WERI-Rb-1 (cell line): ENCODE measurements around the gene IDH1.

Experiments
- DNase-seq: peaks from one replicate; pipeline ENCODE4 v3.0.0-alpha.2; 2020
- H3K27ac ChIP-seq: fragments of 250-450 bp; sonication (Bioruptor Pico); 2 replicates; pipeline ENCODE4 v1.5.1; 2020; ENCODE audit warnings: mild to moderate bottlenecking, moderate library complexity
- H3K27me3 ChIP-seq: fragments of 250-450 bp; sonication (Bioruptor Pico); 2 replicates; pipeline ENCODE4 v1.5.1; 2021; ENCODE audit warnings: mild to moderate bottlenecking, low read depth, moderate library complexity; ENCODE audit not compliant: insufficient read depth, severe bottlenecking
- H3K36me3 ChIP-seq: fragments of 250-450 bp; sonication (Bioruptor Pico); 2 replicates; pipeline ENCODE4 v1.5.1; 2020; ENCODE audit warnings: mild to moderate bottlenecking, moderate library complexity
- H3K4me3 ChIP-seq: 2 replicates; pipeline ENCODE4 v1.5.1; 2011; ENCODE audit warnings: low read depth, mild to moderate bottlenecking, control low read depth, low read length
- H3K9me3 ChIP-seq: fragments of 250-450 bp; sonication (Bioruptor Pico); 2 replicates; pipeline ENCODE4 v1.5.1; 2021; ENCODE audit warnings: mild to moderate bottlenecking, moderate library complexity; ENCODE audit not compliant: severe bottlenecking
- TF ChIP-seq, protein P1 (sequence below): IDR thresholded peaks from 2 replicates; pipeline ENCODE4 v1.5.1; 2011; ENCODE audit warnings: low read depth, mild to moderate bottlenecking, control low read depth, inconsistent platforms, low read length

Gene IDH1

DNA sequence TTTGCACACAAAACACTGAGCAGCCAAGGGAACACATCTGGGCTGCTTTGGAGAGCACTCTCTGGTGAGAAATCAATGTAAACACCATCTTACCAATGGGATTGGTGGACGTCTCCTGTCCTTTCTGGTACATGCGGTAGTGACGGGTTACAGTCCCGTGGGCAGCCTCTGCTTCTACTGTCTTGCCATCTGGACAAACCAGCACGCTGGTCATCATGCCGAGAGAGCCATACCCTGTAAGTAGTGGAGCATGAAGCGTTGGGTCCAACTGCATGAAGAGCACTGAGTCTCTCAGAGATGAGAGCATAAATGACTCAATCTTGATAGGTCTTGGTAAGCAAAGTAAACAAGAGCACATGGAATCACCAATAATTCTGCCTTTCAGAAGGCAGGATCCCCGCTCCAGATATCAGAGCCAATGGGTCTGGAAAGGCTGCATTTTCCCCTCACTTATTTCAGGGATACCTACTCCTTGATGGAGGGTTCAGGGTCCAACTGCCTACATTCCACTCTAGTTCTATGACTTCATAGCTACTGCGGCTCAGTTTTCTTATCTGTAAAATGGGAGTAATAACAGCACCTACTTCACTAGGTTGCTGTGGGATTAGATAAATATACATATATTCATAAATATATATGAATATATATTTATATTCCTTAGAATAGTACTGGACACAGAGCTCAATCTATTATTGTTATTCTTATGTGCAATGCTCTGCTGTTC, 14.9 kb downstream of the IDH1 start:
- H3K4me3 ChIP-seq = no peak overlapping the region
- TF ChIP-seq, protein P1, sequence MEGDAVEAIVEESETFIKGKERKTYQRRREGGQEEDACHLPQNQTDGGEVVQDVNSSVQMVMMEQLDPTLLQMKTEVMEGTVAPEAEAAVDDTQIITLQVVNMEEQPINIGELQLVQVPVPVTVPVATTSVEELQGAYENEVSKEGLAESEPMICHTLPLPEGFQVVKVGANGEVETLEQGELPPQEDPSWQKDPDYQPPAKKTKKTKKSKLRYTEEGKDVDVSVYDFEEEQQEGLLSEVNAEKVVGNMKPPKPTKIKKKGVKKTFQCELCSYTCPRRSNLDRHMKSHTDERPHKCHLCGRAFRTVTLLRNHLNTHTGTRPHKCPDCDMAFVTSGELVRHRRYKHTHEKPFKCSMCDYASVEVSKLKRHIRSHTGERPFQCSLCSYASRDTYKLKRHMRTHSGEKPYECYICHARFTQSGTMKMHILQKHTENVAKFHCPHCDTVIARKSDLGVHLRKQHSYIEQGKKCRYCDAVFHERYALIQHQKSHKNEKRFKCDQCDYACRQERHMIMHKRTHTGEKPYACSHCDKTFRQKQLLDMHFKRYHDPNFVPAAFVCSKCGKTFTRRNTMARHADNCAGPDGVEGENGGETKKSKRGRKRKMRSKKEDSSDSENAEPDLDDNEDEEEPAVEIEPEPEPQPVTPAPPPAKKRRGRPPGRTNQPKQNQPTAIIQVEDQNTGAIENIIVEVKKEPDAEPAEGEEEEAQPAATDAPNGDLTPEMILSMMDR = no peak
- no peaks in the 10 kb centered on the region for H3K27me3 ChIP-seq
- DNase-seq = no peak
- H3K36me3 ChIP-seq = peaks cover 19% of the 10 kb centered on the region
- H3K9me3 ChIP-seq = no peaks in the 10 kb centered on the region
- H3K27ac ChIP-seq = no peak overlapping the region

DNA sequence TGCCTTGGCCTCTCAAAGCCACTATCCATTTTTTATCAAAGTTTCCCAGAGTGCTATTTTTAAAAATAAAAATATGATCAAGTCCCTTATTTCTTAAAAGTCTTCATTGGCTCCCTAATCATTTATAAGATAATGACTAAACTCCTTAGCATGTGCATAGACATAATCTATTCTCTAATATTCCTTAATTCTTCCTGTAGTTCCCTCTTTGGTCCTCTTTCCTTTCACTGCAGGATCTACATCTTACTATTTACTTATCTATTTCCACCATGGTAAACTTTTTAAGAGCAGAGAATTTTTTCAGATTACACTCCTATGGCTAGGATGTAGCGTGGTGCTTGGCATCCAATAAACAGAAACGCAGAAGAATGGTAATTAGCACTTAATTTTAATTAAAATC, 19.0 kb downstream of the IDH1 start:
- DNase-seq = no peak
- Histone ChIP-seq H3K27ac (no peak overlapping the region), H3K4me3 (no peak overlapping the region), H3K27me3 (no peaks in the 10 kb centered on the region), H3K36me3 (peaks cover 6% of the 10 kb centered on the region), H3K9me3 (no peaks in the 10 kb centered on the region)
- TF ChIP-seq, protein P1 = no peak

DNA sequence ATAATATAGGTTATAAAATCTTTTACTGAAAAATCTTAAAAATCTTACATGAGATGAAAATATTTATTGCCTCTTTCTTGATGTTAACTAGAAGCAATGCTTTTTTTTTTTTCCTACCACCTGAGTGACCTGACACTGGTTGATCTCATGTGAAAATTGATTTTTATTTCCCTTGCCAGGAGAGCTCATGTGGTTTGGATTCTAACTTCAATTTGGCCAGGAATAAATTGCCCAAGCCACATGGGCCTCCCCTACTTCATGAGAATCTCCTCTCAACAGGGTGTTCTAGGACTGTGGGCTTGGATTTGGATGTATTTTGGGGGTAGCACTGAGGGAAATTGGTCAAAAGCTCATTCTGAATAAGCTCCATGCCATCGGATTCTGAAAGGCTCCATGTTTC, 20.1 kb downstream of the IDH1 start:
- DNase-seq = no peak
- H3K4me3 ChIP-seq = no peak overlapping the region
- H3K27me3 ChIP-seq = no peaks in the 10 kb centered on the region
- H3K27ac ChIP-seq = no peak overlapping the region
- no peaks in the 10 kb centered on the region for H3K9me3 ChIP-seq
- TF ChIP-seq, protein P1 = no peak
- H3K36me3 ChIP-seq = peaks cover 6% of the 10 kb centered on the region

DNA sequence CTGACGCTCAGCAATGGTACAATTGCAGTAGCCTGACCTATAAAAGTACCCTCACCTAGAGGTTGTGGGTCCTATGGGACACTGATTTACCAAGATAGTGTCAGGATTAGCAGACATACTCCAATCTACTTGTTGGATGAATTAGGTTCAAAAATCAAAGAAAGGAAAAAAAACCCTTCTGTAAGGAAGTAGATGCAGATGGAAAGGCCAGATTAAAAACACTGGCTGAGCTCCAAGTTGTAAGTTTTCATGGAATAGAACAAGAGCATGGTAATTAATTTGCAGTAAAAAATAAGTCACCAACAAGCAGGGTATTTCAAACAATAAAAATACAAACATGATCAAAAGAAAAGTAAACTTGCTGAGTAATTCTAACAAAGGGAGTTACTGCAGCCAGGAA, 26.4 kb downstream of the IDH1 start:
- Histone ChIP-seq H3K4me3 (no peak overlapping the region), H3K36me3 (no peaks in the 10 kb centered on the region), H3K9me3 (no peaks in the 10 kb centered on the region), H3K27me3 (no peaks in the 10 kb centered on the region), H3K27ac (no peak overlapping the region)
- TF ChIP-seq, protein P1 = no peak
- no peak for DNase-seq

DNA sequence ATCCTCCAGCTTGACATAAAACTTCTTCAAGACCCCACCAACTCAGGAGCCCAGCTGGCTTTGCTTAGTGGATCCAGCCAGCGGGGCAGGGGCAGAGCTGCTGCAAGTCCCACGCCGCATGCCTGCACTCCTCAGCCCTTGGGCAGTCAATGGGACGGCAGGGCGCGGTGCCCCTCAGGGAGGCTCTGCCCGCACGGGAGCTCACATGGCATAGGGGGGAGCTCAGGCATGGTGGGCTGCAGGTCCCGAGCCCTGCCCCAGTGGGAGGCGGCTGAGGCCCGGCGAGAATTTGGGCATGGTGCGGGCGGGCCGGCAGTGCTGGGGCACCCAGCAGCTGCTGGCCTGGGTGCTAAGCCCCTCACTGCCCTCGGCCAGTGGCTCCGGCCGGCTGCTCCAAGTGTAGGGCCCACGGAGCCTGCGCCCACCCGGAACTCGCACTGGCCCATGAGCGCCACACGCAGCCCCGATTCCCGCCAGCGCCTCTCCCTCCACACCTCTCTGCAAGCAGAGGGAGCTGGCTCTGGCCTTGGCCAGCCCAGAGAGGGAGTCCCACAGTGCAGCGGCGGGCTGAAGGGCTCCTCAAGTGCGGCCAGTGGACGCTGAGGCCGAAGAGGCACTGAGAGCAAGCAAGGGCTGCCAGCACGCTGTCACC, 27.2 kb downstream of the IDH1 start:
- TF ChIP-seq, protein P1 = no peak

DNA sequence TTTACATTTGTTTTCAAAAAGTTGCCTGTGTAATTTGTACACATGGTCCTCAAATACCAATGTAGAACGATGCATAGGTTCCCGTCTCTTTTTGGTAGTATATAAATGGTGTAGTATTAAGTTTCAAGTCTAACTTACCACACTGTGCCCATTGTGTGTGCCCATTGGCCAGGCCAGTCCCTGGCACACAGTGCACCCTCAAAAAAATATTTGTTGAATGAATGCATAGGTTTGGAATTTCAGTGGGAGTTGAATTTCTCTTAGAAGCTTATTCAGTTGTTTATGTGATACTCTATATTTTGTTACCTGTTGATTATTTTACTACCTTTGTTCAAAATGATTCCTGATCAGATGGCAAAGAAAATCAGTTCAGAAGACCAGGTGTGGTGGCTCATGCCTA, 30.1 kb downstream of the IDH1 start:
- Histone ChIP-seq H3K27ac (no peak overlapping the region), H3K27me3 (no peaks in the 10 kb centered on the region), H3K9me3 (no peaks in the 10 kb centered on the region), H3K4me3 (no peak overlapping the region), H3K36me3 (no peaks in the 10 kb centered on the region)
- TF ChIP-seq, protein P1 = no peak
- DNase-seq = no peak

More for the DNA sequence above, 27.2 kb downstream of the IDH1 start:
- Histone ChIP-seq H3K4me3 (no peak overlapping the region), H3K36me3 (no peaks in the 10 kb centered on the region), H3K27me3 (no peaks in the 10 kb centered on the region), H3K9me3 (no peaks in the 10 kb centered on the region), H3K27ac (no peak overlapping the region)
- DNase-seq = no peak
